MM.1S (cell line): ENCODE results near the gene SMYD1.

ENCODE experiments used
- DNase-seq: peaks from one replicate; pipeline ENCODE4 v3.0.0-alpha.2; 2015
- H2AFZ ChIP-seq: fragments of 300-600 bp; sonication (generic); 2 replicates; pipeline ENCODE4 v1.6.0; 2016; ENCODE audit warnings: antibody characterized with exemption, low read length
- H3F3A ChIP-seq: fragments of 300-600 bp; sonication (generic); 2 replicates; pipeline ENCODE4 v1.6.1; 2016; ENCODE audit warnings: mild to moderate bottlenecking, antibody characterized with exemption, low read length, moderate library complexity, mixed read lengths; ENCODE audit not compliant: insufficient read depth
- H3K27ac ChIP-seq: fragments of 300-600 bp; sonication (generic); 2 replicates; pipeline ENCODE4 v1.5.1; 2016; ENCODE audit warnings: mild to moderate bottlenecking, low read length
- H3K27me3 ChIP-seq: fragments of 300-600 bp; sonication (generic); replicated peaks from 2 replicates; pipeline ENCODE4 v1.6.0; 2016; ENCODE audit warnings: low read length; ENCODE audit not compliant: insufficient read depth
- H3K36me3 ChIP-seq: fragments of 300-600 bp; sonication (generic); replicated peaks from 2 replicates; pipeline ENCODE4 v1.6.1; 2016; ENCODE audit warnings: mild to moderate bottlenecking, low read length, mixed read lengths; ENCODE audit not compliant: insufficient read depth
- H3K4me1 ChIP-seq: fragments of 300-600 bp; sonication (generic); 2 replicates; pipeline ENCODE4 v1.6.1; 2016; ENCODE audit warnings: low read length, mixed read lengths
- H3K4me2 ChIP-seq: fragments of 300-600 bp; sonication (generic); 2 replicates; pipeline ENCODE4 v1.6.0; 2016; ENCODE audit warnings: low read depth, low read length
- H3K4me3 ChIP-seq: fragments of 300-600 bp; sonication (generic); 2 replicates; pipeline ENCODE4 v1.5.1; 2016; ENCODE audit warnings: low read length, mixed read lengths
- H3K79me2 ChIP-seq: fragments of 300-600 bp; sonication (generic); 2 replicates; pipeline ENCODE4 v1.6.1; 2016; ENCODE audit warnings: mixed run types, low read length, mixed read lengths
- H3K9ac ChIP-seq: fragments of 300-600 bp; sonication (generic); 2 replicates; pipeline ENCODE4 v1.6.1; 2016; ENCODE audit warnings: low read length, mixed read lengths
- H3K9me2 ChIP-seq: fragments of 300-600 bp; sonication (generic); replicated peaks from 2 replicates; pipeline ENCODE4 v1.6.1; 2016; ENCODE audit warnings: mild to moderate bottlenecking, low read length, mixed read lengths; ENCODE audit not compliant: insufficient read depth
- H3K9me3 ChIP-seq: fragments of 300-600 bp; sonication (generic); replicated peaks from 2 replicates; pipeline ENCODE4 v1.6.1; 2016; ENCODE audit warnings: mild to moderate bottlenecking, low read length, mixed read lengths; ENCODE audit not compliant: insufficient read depth
- H4K20me1 ChIP-seq: fragments of 300-600 bp; sonication (generic); 2 replicates; pipeline ENCODE4 v1.6.1; 2016; ENCODE audit warnings: mild to moderate bottlenecking, low read length, moderate library complexity, mixed read lengths; ENCODE audit not compliant: insufficient read depth
- CTCF ChIP-seq: fragments of 300-600 bp; sonication (generic); IDR thresholded peaks from 2 replicates; pipeline ENCODE4 v1.5.1; 2016; ENCODE audit warnings: antibody characterized with exemption, low read length, mixed read lengths
- EZH2 ChIP-seq: fragments of 300-600 bp; sonication (generic); optimal IDR thresholded peaks from 2 replicates; pipeline ENCODE3; 2017; ENCODE audit warnings: low read depth, mild to moderate bottlenecking, antibody characterized with exemption, low read length, mixed read lengths
- EZH2phosphoT487 ChIP-seq: fragments of 300-600 bp; sonication (generic); IDR thresholded peaks from 2 replicates; pipeline ENCODE4 v1.6.1; 2018; ENCODE audit warnings: antibody characterized with exemption, low read length

SMYD1 gene

GRCh38 chr2:88133875-88134274, 66.2 kb downstream of the SMYD1 start:
- no peaks in the 10 kb centered on the region for H3K36me3 ChIP-seq
- no peaks in the 10 kb centered on the region for H3K79me2 ChIP-seq
- H3K9me2 ChIP-seq = no peaks in the 10 kb centered on the region
- no peaks in the 10 kb centered on the region for H4K20me1 ChIP-seq
- H3F3A ChIP-seq = no peaks in the 10 kb centered on the region
- H3K4me2 ChIP-seq = no peak overlapping the region
- H3K9ac ChIP-seq = no peak overlapping the region
- no peaks in the 10 kb centered on the region for H3K27me3 ChIP-seq
- no peak overlapping the region for H3K4me3 ChIP-seq
- H3K27ac ChIP-seq = no peak overlapping the region
- no peaks in the 10 kb centered on the region for H3K9me3 ChIP-seq
- no peak overlapping the region for H2AFZ ChIP-seq
- no peaks in the 10 kb centered on the region for H3K4me1 ChIP-seq
- DNase-seq = no peak
- TF ChIP-seq CTCF = no peak
- TF ChIP-seq EZH2phosphoT487 = no peak
- no peak for TF ChIP-seq EZH2

GRCh38 chr2:88136817-88137216, 69.2 kb downstream of the SMYD1 start:
- no peak overlapping the region for H3K27ac ChIP-seq
- DNase-seq = no peak

GRCh38 chr2:88137833-88138232, 70.2 kb downstream of the SMYD1 start:
- Histone ChIP-seq H3K79me2 (no peaks in the 10 kb centered on the region), H3K4me3 (no peak overlapping the region), H2AFZ (no peak overlapping the region), H3K4me1 (no peaks in the 10 kb centered on the region), H3K36me3 (no peaks in the 10 kb centered on the region), H3F3A (no peaks in the 10 kb centered on the region), H3K9me2 (no peaks in the 10 kb centered on the region), H3K9ac (no peak overlapping the region), H3K27ac (no peak overlapping the region), H3K9me3 (no peaks in the 10 kb centered on the region), H4K20me1 (no peaks in the 10 kb centered on the region), H3K27me3 (no peaks in the 10 kb centered on the region), H3K4me2 (no peak overlapping the region)
- DNase-seq = no peak
- no peak for TF ChIP-seq EZH2phosphoT487

More at GRCh38 chr2:88136817-88137216, 69.2 kb downstream of the SMYD1 start:
- Histone ChIP-seq H3K9me3 (no peaks in the 10 kb centered on the region), H4K20me1 (no peaks in the 10 kb centered on the region), H3K9ac (no peak overlapping the region), H3K36me3 (no peaks in the 10 kb centered on the region), H3K4me1 (no peaks in the 10 kb centered on the region), H3K9me2 (no peaks in the 10 kb centered on the region), H3K27me3 (no peaks in the 10 kb centered on the region), H3K79me2 (no peaks in the 10 kb centered on the region), H2AFZ (no peak overlapping the region), H3K4me2 (no peak overlapping the region), H3K4me3 (no peak overlapping the region), H3F3A (no peaks in the 10 kb centered on the region)
- TF ChIP-seq CTCF (no peak), EZH2phosphoT487 (no peak), EZH2 (no peak)

GRCh38 chr2:88139203-88139702, 71.6 kb downstream of the SMYD1 start:
- Histone ChIP-seq H2AFZ (no peak overlapping the region), H3K36me3 (no peaks in the 10 kb centered on the region), H3K27ac (no peak overlapping the region), H3K4me2 (no peak overlapping the region), H3K4me1 (no peaks in the 10 kb centered on the region), H3K4me3 (no peak overlapping the region), H3K9me2 (no peaks in the 10 kb centered on the region), H3K27me3 (no peaks in the 10 kb centered on the region), H3K9me3 (no peaks in the 10 kb centered on the region), H3K79me2 (no peaks in the 10 kb centered on the region), H3K9ac (no peak overlapping the region), H4K20me1 (no peaks in the 10 kb centered on the region), H3F3A (no peaks in the 10 kb centered on the region)
- TF ChIP-seq EZH2phosphoT487 (no peak), EZH2 (no peak), CTCF (no peak)
- DNase-seq = no peak
